Renal pelvis (tissue), 4 donors: Measurements from ENCODE around the gene ZNF774. TPM values are rescaled to one million over a fixed set of nuclear protein-coding genes. Genes with fewer than 3 reads are reported as not detected.
"Not testable (repeated sequence)": the region's sequence is repeated elsewhere in the genome, so short reads cannot be mapped to it uniquely, and the experiment has no call there.

Source experiments
- DNase-seq: peaks from one replicate; pipeline ENCODE4 v3.0.0-alpha.2; 2013
- polyA plus RNA-seq, 3 donors: library from polyadenylated mRNA; unstranded; fragments of 120-200 nt; gene quantifications; one replicate each; pipeline ENCODE4 v1.2.1, GENCODE V29; 2013; ENCODE audit not compliant: insufficient read length in 3 of 3

ZNF774 gene
- polyA plus RNA-seq, 3 donors, result 4.2 to 7.8 (median 5.8) TPM

GRCh38 chr15:90387534-90388461 is 35.7 kb downstream of the ZNF774 start, which contains the start of gene IQGAP1:
Gene IQGAP1 (plus strand): TSS chr15:90388242. CDS start chr15:90388342, 100 bp downstream.
- DNase-seq, result peak; percentile 93

GRCh38 chr15:90388462-90389380 is 36.6 kb downstream of the ZNF774 start:
- DNase-seq, result no peak

GRCh38 chr15:90389513-90389912 is 37.4 kb downstream of the ZNF774 start:
- no peak for DNase-seq

GRCh38 chr15:90393040-90393439 is 41.0 kb downstream of the ZNF774 start:
- no peak for DNase-seq

- no peak for DNase-seq
These were observed 42.0 kb downstream of the ZNF774 start for GRCh38 chr15:90394074-90394473.

- DNase-seq, result no peak
These were observed 42.8 kb downstream of the ZNF774 start for GRCh38 chr15:90394748-90395442.

GRCh38 chr15:90396321-90396720 is 44.2 kb downstream of the ZNF774 start:
- no peak for DNase-seq

- DNase-seq, result no peak
These were observed 48.1 kb downstream of the ZNF774 start for GRCh38 chr15:90400005-90400758.

GRCh38 chr15:90400759-90401314 is 48.8 kb downstream of the ZNF774 start:
- DNase-seq, result peak; percentile 91

GRCh38 chr15:90401495-90401894 is 49.4 kb downstream of the ZNF774 start:
- DNase-seq, result no peak

- no peak for DNase-seq
These were observed 50.1 kb downstream of the ZNF774 start for GRCh38 chr15:90402223-90402622.

- DNase-seq, result no peak
These were observed 50.7 kb downstream of the ZNF774 start for GRCh38 chr15:90402767-90403166.

- DNase-seq, result no peak
These were observed 53.0 kb downstream of the ZNF774 start for GRCh38 chr15:90405055-90405607.

- no peak for DNase-seq
These were observed 55.3 kb downstream of the ZNF774 start for GRCh38 chr15:90407336-90407735.

- DNase-seq, result no peak
These were observed 55.8 kb downstream of the ZNF774 start for GRCh38 chr15:90407871-90408317.

GRCh38 chr15:90408657-90409056 is 56.6 kb downstream of the ZNF774 start:
- no peak for DNase-seq

GRCh38 chr15:90409587-90409986 is 57.5 kb downstream of the ZNF774 start:
- not testable (repeated sequence) for DNase-seq

- not testable (repeated sequence) for DNase-seq
These were observed 58.2 kb downstream of the ZNF774 start for GRCh38 chr15:90410316-90410715.

- DNase-seq, result no peak
These were observed 59.1 kb downstream of the ZNF774 start for GRCh38 chr15:90411176-90411575.
